ENCODE results near the gene LUC7L2.

LUC7L2 gene

GRCh38 chr7:139370943-139371313 lies 11.2 kb downstream of the LUC7L2 start:
- Histone ChIP-seq H3K27ac (no peak overlapping the region), H3K9ac (ENCODE audit: insufficient read length) (no peak overlapping the region), H3K4me3 (no peak overlapping the region), H3K9me3 (ENCODE audit: low read depth, low read length) (no peaks in the 10 kb centered on the region), H3K36me3 (ENCODE audit: insufficient read depth, low read length) (peaks cover 29% of the 10 kb centered on the region)
- no peak for TF ChIP-seq POLR2AphosphoS5 (IDR thresholded peaks at IDR 0.05; ENCODE audit: borderline replicate concordance, low read depth, low read length)
- no peak for TF ChIP-seq FOXP2 (optimal IDR thresholded peaks at IDR 0.05; ENCODE audit: control extremely low read depth, extremely low read length, insufficient read depth)
- TF ChIP-seq EZH2 (IDR thresholded peaks at IDR 0.05) = no peak
- DNase-seq (ENCODE audit: low read depth, low spot score) = no peak

GRCh38 chr7:139374246-139374645 lies 14.6 kb downstream of the LUC7L2 start:
- H3K36me3 ChIP-seq (ENCODE audit: insufficient read depth, low read length) = peaks cover 43% of the 10 kb centered on the region
- H3K9ac ChIP-seq (ENCODE audit: insufficient read length) = no peak overlapping the region
- H3K9me3 ChIP-seq (ENCODE audit: low read depth, low read length) = no peaks in the 10 kb centered on the region
- no peak overlapping the region for H3K4me3 ChIP-seq
- TF ChIP-seq POLR2AphosphoS5 (IDR thresholded peaks at IDR 0.05; ENCODE audit: borderline replicate concordance, low read depth, low read length) (no peak), EZH2 (IDR thresholded peaks at IDR 0.05) (no peak), FOXP2 (optimal IDR thresholded peaks at IDR 0.05; ENCODE audit: control extremely low read depth, extremely low read length, insufficient read depth) (no peak)
- no peak for DNase-seq (ENCODE audit: low read depth, low spot score)
- no peak overlapping the region for H3K27ac ChIP-seq

- TF ChIP-seq POLR2AphosphoS5 (IDR thresholded peaks at IDR 0.05; ENCODE audit: borderline replicate concordance, low read depth, low read length) = no peak
- TF ChIP-seq EZH2 (IDR thresholded peaks at IDR 0.05) = no peak
- TF ChIP-seq FOXP2 (optimal IDR thresholded peaks at IDR 0.05; ENCODE audit: control extremely low read depth, extremely low read length, insufficient read depth) = no peak
- Histone ChIP-seq H3K4me3 (no peak overlapping the region), H3K27ac (no peak overlapping the region), H3K9me3 (ENCODE audit: low read depth, low read length) (no peaks in the 10 kb centered on the region), H3K36me3 (ENCODE audit: insufficient read depth, low read length) (peaks cover 69% of the 10 kb centered on the region), H3K9ac (ENCODE audit: insufficient read length) (no peak overlapping the region)
- DNase-seq (ENCODE audit: low read depth, low spot score) = no peak
Measured at GRCh38 chr7:139382439-139382838, 22.7 kb downstream of the LUC7L2 start.

DNA sequence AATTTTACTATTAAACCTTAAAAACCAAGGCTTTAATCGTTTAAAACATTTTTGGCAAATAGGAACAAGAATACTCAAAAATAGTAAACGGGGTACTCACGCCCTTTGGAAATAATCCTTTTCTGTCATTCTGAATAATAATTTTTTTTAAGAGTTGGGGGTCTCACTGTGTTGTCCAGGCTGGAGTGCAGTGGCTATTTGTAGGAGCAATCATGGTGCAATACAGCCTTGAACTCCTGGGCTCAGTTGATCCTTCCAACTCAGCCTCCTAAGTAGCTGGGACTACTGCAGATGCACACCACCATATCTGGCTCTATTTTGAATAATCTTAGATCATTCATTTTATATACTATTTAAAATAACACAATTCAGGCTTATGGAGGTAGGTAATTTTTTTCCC lies 24.9 kb downstream of the LUC7L2 start:
- no peak for DNase-seq (ENCODE audit: low read depth, low spot score)
- Histone ChIP-seq H3K9me3 (ENCODE audit: low read depth, low read length) (no peaks in the 10 kb centered on the region), H3K4me3 (no peak overlapping the region), H3K9ac (ENCODE audit: insufficient read length) (no peak overlapping the region), H3K36me3 (ENCODE audit: insufficient read depth, low read length) (peaks cover 71% of the 10 kb centered on the region), H3K27ac (no peak overlapping the region)
- TF ChIP-seq EZH2 (IDR thresholded peaks at IDR 0.05) (no peak), FOXP2 (optimal IDR thresholded peaks at IDR 0.05; ENCODE audit: control extremely low read depth, extremely low read length, insufficient read depth) (no peak), POLR2AphosphoS5 (IDR thresholded peaks at IDR 0.05; ENCODE audit: borderline replicate concordance, low read depth, low read length) (no peak)

GRCh38 chr7:139387594-139387993 lies 27.9 kb downstream of the LUC7L2 start:
- Histone ChIP-seq H3K27ac (peak overlapping the region; percentile 7; the same call in 1 of the 2 replicates), H3K4me3 (no peak overlapping the region), H3K36me3 (ENCODE audit: insufficient read depth, low read length) (peaks cover 82% of the 10 kb centered on the region), H3K9me3 (ENCODE audit: low read depth, low read length) (no peaks in the 10 kb centered on the region), H3K9ac (ENCODE audit: insufficient read length) (no peak overlapping the region)
- TF ChIP-seq POLR2AphosphoS5 (IDR thresholded peaks at IDR 0.05; ENCODE audit: borderline replicate concordance, low read depth, low read length) (no peak), FOXP2 (optimal IDR thresholded peaks at IDR 0.05; ENCODE audit: control extremely low read depth, extremely low read length, insufficient read depth) (no peak)
- no peak for DNase-seq (ENCODE audit: low read depth, low spot score)

- Histone ChIP-seq H3K9ac (ENCODE audit: insufficient read length) (no peak overlapping the region), H3K27ac (no peak overlapping the region), H3K4me3 (no peak overlapping the region), H3K36me3 (ENCODE audit: insufficient read depth, low read length) (peaks cover 81% of the 10 kb centered on the region), H3K9me3 (ENCODE audit: low read depth, low read length) (no peaks in the 10 kb centered on the region)
- no peak for TF ChIP-seq EZH2 (IDR thresholded peaks at IDR 0.05)
- no peak for TF ChIP-seq POLR2AphosphoS5 (IDR thresholded peaks at IDR 0.05; ENCODE audit: borderline replicate concordance, low read depth, low read length)
- TF ChIP-seq FOXP2 (optimal IDR thresholded peaks at IDR 0.05; ENCODE audit: control extremely low read depth, extremely low read length, insufficient read depth) = no peak
- DNase-seq (ENCODE audit: low read depth, low spot score) = no peak
Measured at GRCh38 chr7:139389091-139389490, 29.4 kb downstream of the LUC7L2 start.

DNA sequence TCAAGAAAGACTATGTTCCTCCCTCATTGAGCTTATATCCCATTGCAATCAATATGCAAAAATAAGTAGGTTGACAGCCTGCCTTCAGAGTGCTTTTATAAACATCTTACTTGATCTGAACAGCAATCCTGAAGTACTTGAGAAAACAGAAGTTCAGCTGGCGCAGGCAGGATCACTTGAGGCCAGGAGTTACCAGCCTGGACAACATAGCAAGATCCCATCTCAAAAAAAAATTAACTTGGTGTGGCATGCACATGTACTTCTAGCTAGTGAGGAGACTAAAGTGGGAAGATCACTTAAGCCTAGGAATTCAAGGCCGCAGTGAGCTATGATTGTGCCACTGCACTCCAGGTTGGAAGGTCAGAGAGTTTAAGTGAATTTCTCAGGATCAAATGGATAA lies 30.1 kb downstream of the LUC7L2 start:
- Histone ChIP-seq H3K4me3 (no peak overlapping the region), H3K9me3 (ENCODE audit: low read depth, low read length) (no peaks in the 10 kb centered on the region), H3K27ac (no peak overlapping the region), H3K36me3 (ENCODE audit: insufficient read depth, low read length) (peaks cover 81% of the 10 kb centered on the region), H3K9ac (ENCODE audit: insufficient read length) (no peak overlapping the region)
- TF ChIP-seq FOXP2 (optimal IDR thresholded peaks at IDR 0.05; ENCODE audit: control extremely low read depth, extremely low read length, insufficient read depth) = no peak
- no peak for TF ChIP-seq POLR2AphosphoS5 (IDR thresholded peaks at IDR 0.05; ENCODE audit: borderline replicate concordance, low read depth, low read length)
- no peak for TF ChIP-seq EZH2 (IDR thresholded peaks at IDR 0.05)
- DNase-seq (ENCODE audit: low read depth, low spot score) = no peak

DNA sequence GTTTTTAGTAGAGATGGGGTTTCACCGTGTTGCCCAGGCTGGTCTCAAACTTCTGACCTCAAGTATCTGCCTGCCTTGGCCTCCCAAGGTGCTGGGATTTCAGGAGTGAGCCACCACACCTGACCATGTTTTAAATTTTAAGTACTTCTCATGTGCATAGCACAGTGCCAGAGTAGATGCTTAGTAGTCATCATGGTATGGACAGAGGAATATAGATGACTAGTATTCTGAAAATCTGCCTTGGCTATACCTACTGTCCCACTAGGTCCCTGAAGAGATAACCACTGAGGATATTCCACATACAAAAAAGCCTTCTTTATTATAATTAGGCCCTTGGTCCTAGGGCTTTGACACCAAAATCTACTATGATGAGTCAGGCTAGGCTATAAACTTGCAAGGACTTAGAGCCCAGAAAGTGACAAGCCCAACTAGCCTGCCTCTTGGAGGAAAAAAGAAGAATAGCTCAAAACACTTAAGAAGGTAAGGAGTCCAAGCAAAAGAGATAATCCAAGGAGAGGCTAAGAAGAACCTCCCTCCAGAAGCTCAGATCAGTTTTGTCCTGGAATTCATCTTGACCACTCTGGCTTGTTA lies 34.0 kb downstream of the LUC7L2 start:
- no peak for TF ChIP-seq EZH2 (IDR thresholded peaks at IDR 0.05)
- TF ChIP-seq FOXP2 (optimal IDR thresholded peaks at IDR 0.05; ENCODE audit: control extremely low read depth, extremely low read length, insufficient read depth) = no peak
- TF ChIP-seq POLR2AphosphoS5 (IDR thresholded peaks at IDR 0.05; ENCODE audit: borderline replicate concordance, low read depth, low read length) = no peak
- Histone ChIP-seq H3K4me3 (no peak overlapping the region), H3K27ac (no peak overlapping the region), H3K36me3 (ENCODE audit: insufficient read depth, low read length) (peaks cover 78% of the 10 kb centered on the region), H3K9me3 (ENCODE audit: low read depth, low read length) (no peaks in the 10 kb centered on the region), H3K9ac (ENCODE audit: insufficient read length) (no peak overlapping the region)
- DNase-seq (ENCODE audit: low read depth, low spot score) = no peak

DNA sequence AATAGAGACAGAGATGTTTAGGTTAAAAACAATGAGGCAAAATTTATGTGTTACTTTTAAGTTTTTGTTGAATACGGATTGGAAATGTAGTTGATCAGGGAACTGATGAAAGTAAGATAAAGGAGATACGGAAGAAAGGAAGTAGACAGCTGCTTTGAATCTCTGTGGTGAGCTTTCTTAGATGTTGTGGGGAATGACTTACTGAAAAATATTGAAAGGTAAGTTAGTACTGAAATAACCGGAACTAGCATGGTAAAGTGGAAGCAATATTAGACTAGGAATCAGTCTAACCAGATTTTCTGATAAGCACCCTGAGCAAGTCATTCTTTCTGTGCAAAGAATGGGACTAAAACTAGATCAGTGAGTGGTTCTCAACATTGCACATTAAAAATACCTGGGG lies 34.8 kb downstream of the LUC7L2 start:
- Histone ChIP-seq H3K9ac (ENCODE audit: insufficient read length) (no peak overlapping the region), H3K9me3 (ENCODE audit: low read depth, low read length) (no peaks in the 10 kb centered on the region), H3K27ac (no peak overlapping the region), H3K4me3 (no peak overlapping the region), H3K36me3 (ENCODE audit: insufficient read depth, low read length) (peaks cover 76% of the 10 kb centered on the region)
- no peak for TF ChIP-seq POLR2AphosphoS5 (IDR thresholded peaks at IDR 0.05; ENCODE audit: borderline replicate concordance, low read depth, low read length)
- no peak for DNase-seq (ENCODE audit: low read depth, low spot score)
